Chondrocyte (in vitro differentiated cells): ENCODE data around the gene COPG2. TPM values are rescaled to one million over a fixed set of nuclear protein-coding genes. Genes with fewer than 3 reads are reported as not detected.

Source experiments
- DNase-seq: peaks from one replicate; pipeline ENCODE4 v3.0.0; 2021; ENCODE audit warnings: mixed read lengths, low spot score
- H3K27ac Mint-ChIP-seq: one replicate; pipeline ENCODE4 v1.8.0; 2021; ENCODE audit warnings: mild to moderate bottlenecking, moderate library complexity, mixed read lengths; ENCODE audit not compliant: unreplicated experiment
- H3K27me3 Mint-ChIP-seq: 2 replicates; pipeline ENCODE4 v1.8.0; 2021; ENCODE audit warnings: low read depth, mixed read lengths
- H3K36me3 Mint-ChIP-seq: 2 replicates; pipeline ENCODE4 v1.8.0; 2021; ENCODE audit warnings: low read depth, mixed read lengths
- H3K4me1 Mint-ChIP-seq: 2 replicates; pipeline ENCODE4 v1.8.0; 2021; ENCODE audit warnings: low read depth, mild to moderate bottlenecking, mixed read lengths
- H3K4me3 Mint-ChIP-seq: one replicate; pipeline ENCODE4 v1.8.0; 2021; ENCODE audit warnings: mild to moderate bottlenecking, moderate library complexity, mixed read lengths; ENCODE audit not compliant: unreplicated experiment
- H3K9me3 Mint-ChIP-seq: 2 replicates; pipeline ENCODE4 v1.8.0; 2021; ENCODE audit warnings: low read depth, mixed read lengths
- total RNA-seq: library from RNA; stranded (reverse); gene quantifications from 3 replicates; pipeline ENCODE4 v1.2.1, GENCODE V29; 2021
- TF ChIP-seq, protein P1 (sequence below): fragments of 200-600 bp; sonication (generic); IDR thresholded peaks from 2 replicates; pipeline ENCODE4 v1.5.0; 2021; ENCODE audit warnings: antibody characterized with exemption, mild to moderate bottlenecking, moderate library complexity

Gene COPG2
- total RNA-seq, 1 donor from 2014 or later, result 24.1 TPM

DNA sequence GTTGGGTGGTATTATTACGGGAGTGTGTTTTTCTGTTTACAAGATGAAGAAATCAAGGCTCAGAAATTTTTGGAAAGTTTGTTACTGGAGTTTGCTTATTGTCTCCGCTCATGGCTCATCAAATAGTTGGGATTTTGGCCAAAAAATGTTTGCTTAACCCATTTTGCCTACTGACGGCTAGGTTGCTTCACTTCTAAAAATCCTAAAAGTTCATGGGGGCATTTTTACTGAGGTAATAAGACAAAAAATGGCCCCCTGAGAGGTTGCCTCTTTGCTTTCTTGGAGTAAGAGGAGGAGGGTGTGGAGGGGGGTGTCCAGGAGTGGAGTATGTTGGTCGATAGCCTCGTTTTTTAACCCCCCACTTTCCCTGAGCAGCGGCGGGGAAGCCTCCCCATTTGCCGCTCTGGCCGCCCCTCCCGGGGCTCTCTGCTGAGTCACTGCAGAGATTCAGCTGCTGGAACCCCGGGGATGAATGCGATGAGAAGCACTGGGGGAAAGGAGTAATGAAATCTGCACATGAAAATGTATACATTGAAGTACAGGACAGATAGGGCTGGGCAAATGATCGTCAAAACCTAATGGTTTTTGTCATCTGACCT is 175.2 kb downstream of the COPG2 start:
- Mint-ChIP-seq H3K4me1 (peaks cover 45% of the 10 kb centered on the region), H3K4me3 (peak overlapping the region; percentile 83), H3K27ac (peak overlapping the region; percentile 91), H3K9me3 (no peaks in the 10 kb centered on the region), H3K36me3 (peaks cover 6% of the 10 kb centered on the region), H3K27me3 (no peaks in the 10 kb centered on the region)
- no peak for DNase-seq
- TF ChIP-seq, protein P1, sequence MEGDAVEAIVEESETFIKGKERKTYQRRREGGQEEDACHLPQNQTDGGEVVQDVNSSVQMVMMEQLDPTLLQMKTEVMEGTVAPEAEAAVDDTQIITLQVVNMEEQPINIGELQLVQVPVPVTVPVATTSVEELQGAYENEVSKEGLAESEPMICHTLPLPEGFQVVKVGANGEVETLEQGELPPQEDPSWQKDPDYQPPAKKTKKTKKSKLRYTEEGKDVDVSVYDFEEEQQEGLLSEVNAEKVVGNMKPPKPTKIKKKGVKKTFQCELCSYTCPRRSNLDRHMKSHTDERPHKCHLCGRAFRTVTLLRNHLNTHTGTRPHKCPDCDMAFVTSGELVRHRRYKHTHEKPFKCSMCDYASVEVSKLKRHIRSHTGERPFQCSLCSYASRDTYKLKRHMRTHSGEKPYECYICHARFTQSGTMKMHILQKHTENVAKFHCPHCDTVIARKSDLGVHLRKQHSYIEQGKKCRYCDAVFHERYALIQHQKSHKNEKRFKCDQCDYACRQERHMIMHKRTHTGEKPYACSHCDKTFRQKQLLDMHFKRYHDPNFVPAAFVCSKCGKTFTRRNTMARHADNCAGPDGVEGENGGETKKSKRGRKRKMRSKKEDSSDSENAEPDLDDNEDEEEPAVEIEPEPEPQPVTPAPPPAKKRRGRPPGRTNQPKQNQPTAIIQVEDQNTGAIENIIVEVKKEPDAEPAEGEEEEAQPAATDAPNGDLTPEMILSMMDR, result no peak

GRCh38 chr7:130492523-130493274 is 175.8 kb downstream of the COPG2 start:
- peak overlapping the region; percentile 83 for H3K4me3 Mint-ChIP-seq
- peaks cover 1% of the 10 kb centered on the region for H3K36me3 Mint-ChIP-seq
- no peaks in the 10 kb centered on the region for H3K9me3 Mint-ChIP-seq
- peak overlapping the region; percentile 91 for H3K27ac Mint-ChIP-seq
- TF ChIP-seq, protein P1, result peak; percentile 11
- no peak for DNase-seq
- peaks cover 45% of the 10 kb centered on the region for H3K4me1 Mint-ChIP-seq
- H3K27me3 Mint-ChIP-seq, result no peaks in the 10 kb centered on the region

DNA sequence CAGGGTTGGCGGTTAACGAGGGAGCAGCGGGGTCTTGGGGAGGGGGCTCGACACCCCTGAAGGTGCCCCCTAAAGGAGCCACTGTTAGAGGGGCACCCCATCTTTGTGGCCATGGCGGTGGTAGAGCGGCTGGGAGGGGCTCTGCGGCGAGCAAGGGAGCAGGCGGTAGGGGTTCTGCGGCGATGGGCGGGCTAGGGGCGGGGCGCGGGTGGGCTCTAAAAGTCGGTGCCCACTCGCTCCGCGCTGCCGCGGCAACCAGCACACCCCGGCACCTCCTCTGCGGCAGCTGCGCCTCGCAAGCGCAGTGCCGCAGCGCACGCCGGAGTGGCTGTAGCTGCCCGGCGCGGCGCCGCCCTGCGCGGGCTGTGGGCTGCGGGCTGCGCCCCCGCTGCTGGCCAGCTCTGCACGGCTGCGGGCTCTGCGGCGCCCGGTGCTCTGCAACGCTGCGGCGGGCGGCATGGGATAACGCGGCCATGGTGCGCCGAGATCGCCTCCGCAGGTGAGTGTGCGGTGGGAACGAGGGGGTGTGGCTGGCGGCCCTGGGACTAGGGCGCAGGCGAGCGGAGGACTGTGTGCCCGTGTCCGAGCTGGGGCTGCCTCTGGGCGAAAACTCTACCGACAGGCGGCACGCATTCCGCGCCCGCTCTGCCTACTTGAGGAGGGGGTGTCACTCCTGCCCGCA is 176.6 kb downstream of the COPG2 start, which contains the start of gene MEST:
TSS of gene MEST (plus strand) at position 245 of the 682 bp plus-strand sequence. CDS start at position 474, 229 bp downstream.
- DNase-seq, result no peak
- Mint-ChIP-seq H3K9me3 (no peaks in the 10 kb centered on the region), H3K4me3 (peak within 1 kb of the TSS; percentile 83), H3K27ac (peak within 1 kb of the TSS; percentile 93), H3K36me3 (no peaks in the 10 kb centered on the region), H3K4me1 (peaks cover 46% of the 10 kb centered on the region), H3K27me3 (no peaks in the 10 kb centered on the region)
- TF ChIP-seq, protein P1, result peak; percentile 43

DNA sequence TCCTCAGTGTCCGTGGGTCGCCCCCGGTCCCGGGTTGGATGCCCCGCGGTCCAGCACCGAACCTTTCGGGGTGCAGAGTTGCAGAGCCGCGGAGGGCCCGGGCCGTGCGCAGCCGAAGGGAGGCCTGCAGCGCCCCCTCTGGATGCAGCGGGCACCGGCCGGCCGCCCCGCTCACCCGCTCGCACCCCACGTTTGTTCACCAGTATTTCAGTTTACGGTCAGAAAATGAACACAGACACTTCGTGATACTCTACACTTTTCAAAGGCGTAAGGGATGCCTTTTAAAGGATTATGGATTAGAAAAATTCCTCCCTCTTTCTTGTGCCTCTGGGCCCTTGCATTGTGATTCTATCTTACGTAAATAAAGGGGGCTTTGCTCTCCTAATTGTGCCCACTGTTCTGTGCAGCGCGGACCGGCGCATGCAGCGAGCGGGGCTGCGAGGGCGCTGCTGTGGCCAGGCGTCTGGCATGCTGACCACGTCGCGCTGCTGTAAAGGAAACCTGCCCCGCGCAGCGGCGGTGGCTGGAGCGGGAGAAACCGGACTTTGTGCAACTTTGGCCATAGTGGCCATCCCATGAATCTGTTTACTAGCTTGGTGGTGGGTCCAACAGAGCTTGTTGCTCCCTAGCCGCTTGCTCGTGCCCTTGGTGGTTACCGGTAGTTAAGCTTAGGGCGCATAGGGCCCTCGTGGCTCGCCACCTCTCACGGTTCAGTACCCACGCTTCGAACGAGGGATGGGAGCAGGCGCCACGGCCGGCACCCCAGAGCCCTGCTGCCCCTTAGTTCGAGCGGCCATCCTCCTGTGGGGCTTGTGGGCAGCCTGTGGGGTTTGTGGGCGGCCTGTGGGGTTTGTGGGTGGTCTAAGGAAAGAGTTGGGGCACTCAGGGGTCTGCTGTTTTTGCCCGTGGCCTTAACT is 177.4 kb downstream of the COPG2 start:
- Mint-ChIP-seq H3K27ac (peak overlapping the region; percentile 93), H3K9me3 (no peaks in the 10 kb centered on the region), H3K4me1 (peaks cover 51% of the 10 kb centered on the region), H3K36me3 (no peaks in the 10 kb centered on the region), H3K4me3 (peak overlapping the region; percentile 77), H3K27me3 (no peaks in the 10 kb centered on the region)
- no peak for DNase-seq
- TF ChIP-seq, protein P1, result peak; percentile 86
